Naive thymus-derived CD8-positive, alpha-beta T cell (primary cell): ENCODE results near the gene SLC6A1. TPM values are rescaled to one million over a fixed set of nuclear protein-coding genes. Genes with fewer than 3 reads are reported as not detected.
A peak's percentile ranks its signal among the peaks of the same experiment; 100 is the strongest.
"Not testable (repeated sequence)": the region's sequence is repeated elsewhere in the genome, so short reads cannot be mapped to it uniquely, and the experiment has no call there.

ENCODE experiments used
- ATAC-seq, 2 donors: fragments of 150-1000 bp; cut with Tn5 transposase in 1 of 2; sonication (Bioruptor Pico), chemical (Tn5 transposase) in 1 of 2; 1 replicate in 1 of 2; 2 replicates in 1 of 2; pipeline ENCODE4 v1.10.0; 2021; ENCODE audit warnings: mild to moderate bottlenecking in 2 of 2, moderate library complexity in 2 of 2
- POLR2A ChIA-PET: fragments of 350-600 bp; sonication (Branson Sonifier 250); formaldehyde crosslinking; loops from one replicate; lab custom pipeline; 2021; ENCODE audit warnings: antibody characterized with exemption; lab: Charles Lee
- DNase-seq, 10 donors: peaks; one replicate each; pipeline versions ENCODE4 v3.0.0 to v3.0.0-alpha.2; 2020 to 2022
- H3K27ac Mint-ChIP-seq, 10 donors: one replicate each; pipeline ENCODE4 v1.8.0; 2020 to 2022; ENCODE audit warnings: mild to moderate bottlenecking in 10 of 10, mixed read lengths in 10 of 10, moderate library complexity in 4 of 10, inconsistent platforms in 1 of 10
- H3K27me3 Mint-ChIP-seq, 5 donors: one replicate each; pipeline ENCODE4 v1.8.0; 2021 to 2022; ENCODE audit warnings: mixed read lengths in 5 of 5
- H3K36me3 Mint-ChIP-seq, 3 donors: one replicate each; pipeline ENCODE4 v1.8.0; 2020 to 2022; ENCODE audit warnings: mixed read lengths in 3 of 3, mild to moderate bottlenecking in 2 of 3, inconsistent platforms in 1 of 3
- H3K4me1 Mint-ChIP-seq, 4 donors: one replicate each; pipeline ENCODE4 v1.8.0; 2021 to 2022; ENCODE audit warnings: mixed read lengths in 4 of 4
- H3K4me3 Mint-ChIP-seq, 10 donors: one replicate each; pipeline ENCODE4 v1.8.0; 2020 to 2022; ENCODE audit warnings: mild to moderate bottlenecking in 10 of 10, mixed read lengths in 10 of 10, moderate library complexity in 6 of 10, inconsistent platforms in 1 of 10
- H3K9me3 Mint-ChIP-seq, 9 donors: one replicate each; pipeline ENCODE4 v1.8.0; 2020 to 2022; ENCODE audit warnings: mixed read lengths in 9 of 9, mild to moderate bottlenecking in 3 of 9, inconsistent platforms in 1 of 9, moderate library complexity in 1 of 9
- polyA plus RNA-seq, 3 donors: library from polyadenylated mRNA; unstranded; fragments of 300-500 nt; fragmentation: Illumina TruSeq; gene quantifications; one replicate each; pipeline ENCODE4 v1.2.3, GENCODE V29; 2021
- total RNA-seq, 8 experiments: library from RNA in 2 of 8; stranded (reverse) in 2 of 8; gene quantifications; one replicate each; pipeline ENCODE4 v1.2.3 and lab custom pipeline; 2021 to 2026

The SLC6A1 gene
- total and polyA plus RNA-seq, 5 experiments from 2014 or later = not detected

DNA sequence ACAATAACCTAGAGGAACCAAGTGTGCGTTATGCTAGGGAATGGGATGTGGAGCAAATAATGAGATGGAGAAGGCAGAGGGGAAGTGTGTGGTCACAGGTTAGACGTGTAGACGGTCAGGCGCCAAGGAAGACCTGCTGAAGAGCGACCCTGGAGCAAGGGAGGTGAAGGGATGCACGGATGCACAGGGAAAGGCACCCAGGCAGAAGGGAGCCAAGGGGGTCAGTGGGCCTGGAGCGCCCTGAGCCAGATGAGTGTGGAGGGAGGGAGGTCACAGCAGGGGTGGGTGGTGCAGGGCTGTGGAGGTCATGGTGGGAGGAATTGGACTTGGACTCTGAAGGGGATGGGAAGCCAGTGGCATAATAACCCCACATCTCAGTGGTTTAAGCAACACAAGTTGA is 70.2 kb downstream of the SLC6A1 start:
- POLR2A ChIA-PET = no interaction called here
- no peak overlapping the region for H3K4me3 Mint-ChIP-seq
- H3K36me3 Mint-ChIP-seq = no peaks in the 10 kb centered on the region
- peak overlapping the region in 1 of 10 donors; percentile 35 for H3K27ac Mint-ChIP-seq
- H3K27me3 Mint-ChIP-seq = peaks cover 9 to 27% (median 12%) of the 10 kb centered on the region in 5 donors
- DNase-seq (no peak), ATAC-seq (no peak)
- peaks cover 0 to 3% (median 1%) of the 10 kb centered on the region in 4 donors for H3K4me1 Mint-ChIP-seq
- peaks cover 0 to 8% (median 0%) of the 10 kb centered on the region in 9 donors for H3K9me3 Mint-ChIP-seq

GRCh38 chr3:11071096-11071755 is 78.7 kb downstream of the SLC6A1 start:
- DNase-seq (no peak), ATAC-seq (no peak)
- no peak overlapping the region for H3K27ac Mint-ChIP-seq
- peaks cover 4 to 40% (median 16%) of the 10 kb centered on the region in 5 donors for H3K27me3 Mint-ChIP-seq
- H3K36me3 Mint-ChIP-seq = no peaks in the 10 kb centered on the region
- H3K9me3 Mint-ChIP-seq = peaks cover 0 to 7% (median 2%) of the 10 kb centered on the region in 9 donors
- no peaks in the 10 kb centered on the region for H3K4me1 Mint-ChIP-seq
- H3K4me3 Mint-ChIP-seq = no peak overlapping the region
- POLR2A ChIA-PET = no interaction called here

GRCh38 chr3:11072631-11073030 is 80.1 kb downstream of the SLC6A1 start:
- Mint-ChIP-seq H3K27ac (no peak overlapping the region), H3K4me3 (no peak overlapping the region), H3K27me3 (peaks cover 4 to 40% (median 16%) of the 10 kb centered on the region in 5 donors), H3K4me1 (no peaks in the 10 kb centered on the region), H3K9me3 (peaks cover 0 to 7% (median 2%) of the 10 kb centered on the region in 9 donors), H3K36me3 (no peaks in the 10 kb centered on the region)
- DNase-seq (no peak), ATAC-seq (no peak)
- POLR2A ChIA-PET = no interaction called here

DNA sequence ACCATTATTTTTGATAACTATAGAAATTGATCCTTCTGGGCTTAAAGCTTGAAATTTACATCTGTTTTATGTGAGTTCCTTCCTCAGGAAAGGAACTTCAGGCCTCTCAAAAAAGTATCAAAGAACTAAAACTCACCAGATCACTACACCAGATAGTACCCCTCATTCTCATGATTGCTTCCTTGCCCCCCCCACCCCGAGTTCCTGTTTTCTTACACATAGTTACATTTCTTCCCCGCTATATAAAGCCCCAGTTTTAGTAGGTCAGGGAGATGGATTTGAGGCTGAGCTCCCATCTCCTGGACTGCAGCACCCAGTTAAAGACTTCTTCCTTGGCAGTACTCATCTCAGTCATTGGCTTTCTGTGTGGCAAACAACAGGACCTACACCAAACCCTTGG is 81.5 kb downstream of the SLC6A1 start:
- H3K27me3 Mint-ChIP-seq = peaks cover 4 to 36% (median 14%) of the 10 kb centered on the region in 5 donors
- no peaks in the 10 kb centered on the region for H3K36me3 Mint-ChIP-seq
- no peak for DNase-seq
- H3K9me3 Mint-ChIP-seq = peaks cover 0 to 5% (median 0%) of the 10 kb centered on the region in 9 donors
- ATAC-seq = no peak
- H3K27ac Mint-ChIP-seq = no peak overlapping the region
- POLR2A ChIA-PET = no interaction called here
- H3K4me3 Mint-ChIP-seq = no peak overlapping the region
- H3K4me1 Mint-ChIP-seq = no peaks in the 10 kb centered on the region

DNA sequence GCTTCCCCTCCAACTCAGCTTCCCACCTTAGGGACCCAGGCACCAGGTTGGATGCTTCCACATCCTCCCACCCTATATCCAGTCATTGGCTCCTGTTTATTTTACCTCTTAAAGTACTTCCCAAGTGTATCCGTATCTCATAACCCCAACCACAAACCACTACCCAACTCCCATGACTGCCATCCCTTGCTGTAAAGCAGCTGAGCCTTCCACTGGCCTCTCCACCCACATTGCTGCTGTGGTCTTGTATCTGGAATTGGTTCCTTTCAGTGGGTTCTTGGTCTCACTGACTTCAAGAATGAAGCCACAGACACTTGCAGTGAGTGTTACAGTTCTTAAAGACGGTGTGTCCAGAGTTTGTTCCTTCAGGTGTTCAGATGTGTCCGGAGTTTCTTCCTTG is 81.9 kb downstream of the SLC6A1 start:
- peaks cover 0 to 5% (median 0%) of the 10 kb centered on the region in 9 donors for H3K9me3 Mint-ChIP-seq
- H3K27me3 Mint-ChIP-seq = peaks cover 4 to 37% (median 14%) of the 10 kb centered on the region in 5 donors
- H3K4me3 Mint-ChIP-seq = no peak overlapping the region
- peaks cover 0 to under 1% (median 0%) of the 10 kb centered on the region in 4 donors for H3K4me1 Mint-ChIP-seq
- no peak overlapping the region for H3K27ac Mint-ChIP-seq
- ATAC-seq (no peak), DNase-seq (no peak)
- POLR2A ChIA-PET = no interaction called here
- no peaks in the 10 kb centered on the region for H3K36me3 Mint-ChIP-seq

DNA sequence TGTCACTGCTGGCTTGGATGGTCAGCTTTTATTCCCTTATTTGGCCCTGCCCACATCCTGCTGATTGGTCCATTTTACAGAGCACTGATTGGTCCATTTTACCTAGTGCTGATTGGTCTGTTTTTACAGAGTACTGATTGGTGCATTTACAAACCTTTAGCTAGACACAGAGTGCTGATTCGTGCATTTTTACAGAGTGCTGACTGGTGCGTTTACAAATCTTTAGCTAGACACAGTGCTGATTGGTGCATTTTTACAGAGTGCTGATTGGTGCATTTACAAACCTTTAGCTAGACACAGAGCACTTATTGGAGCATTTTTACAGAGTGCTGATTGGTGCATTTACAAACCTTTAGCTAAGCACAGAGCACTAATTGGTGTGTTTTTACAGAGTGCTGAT is 82.6 kb downstream of the SLC6A1 start:
- ATAC-seq, POLR2A ChIA-PET, H3K9me3 Mint-ChIP-seq, H3K36me3 Mint-ChIP-seq, H3K27ac Mint-ChIP-seq, H3K4me1 Mint-ChIP-seq, DNase-seq, H3K4me3 Mint-ChIP-seq: not testable (repeated sequence)
- H3K27me3 Mint-ChIP-seq = peaks cover 4 to 37% (median 14%) of the 10 kb centered on the region in 5 donors

- Mint-ChIP-seq H3K36me3 (no peaks in the 10 kb centered on the region), H3K4me3 (no peak overlapping the region)
Measured at GRCh38 chr3:11076711-11077110, 84.2 kb downstream of the SLC6A1 start.

GRCh38 chr3:11077466-11077865 is 84.9 kb downstream of the SLC6A1 start:
- POLR2A ChIA-PET = no interaction called here
- peaks cover 0 to 5% (median 0%) of the 10 kb centered on the region in 9 donors for H3K9me3 Mint-ChIP-seq

More at GRCh38 chr3:11076711-11077110, 84.2 kb downstream of the SLC6A1 start:
- Mint-ChIP-seq H3K9me3 (peaks cover 0 to 5% (median 0%) of the 10 kb centered on the region in 9 donors), H3K27me3 (peaks cover 4 to 37% (median 22%) of the 10 kb centered on the region in 5 donors), H3K4me1 (peaks cover 0 to 2% (median under 1%) of the 10 kb centered on the region in 4 donors), H3K27ac (no peak overlapping the region)
- DNase-seq = no peak
- POLR2A ChIA-PET = no interaction called here
- no peak for ATAC-seq

GRCh38 chr3:11078826-11079515 is 86.4 kb downstream of the SLC6A1 start:
- Mint-ChIP-seq H3K36me3 (no peaks in the 10 kb centered on the region), H3K27ac (no peak overlapping the region), H3K4me3 (no peak overlapping the region), H3K9me3 (peaks cover 0 to 3% (median 0%) of the 10 kb centered on the region in 9 donors), H3K4me1 (peaks cover 0 to 2% (median under 1%) of the 10 kb centered on the region in 4 donors), H3K27me3 (peaks cover 4 to 28% (median 20%) of the 10 kb centered on the region in 5 donors)
- POLR2A ChIA-PET = no interaction called here
- ATAC-seq (no peak), DNase-seq (no peak)

More at GRCh38 chr3:11077466-11077865, 84.9 kb downstream of the SLC6A1 start:
- H3K27me3 Mint-ChIP-seq = peaks cover 4 to 37% (median 24%) of the 10 kb centered on the region in 5 donors
- H3K4me3 Mint-ChIP-seq = no peak overlapping the region
- H3K36me3 Mint-ChIP-seq = no peaks in the 10 kb centered on the region
- ATAC-seq (no peak), DNase-seq (no peak)
- no peak overlapping the region for H3K27ac Mint-ChIP-seq
- H3K4me1 Mint-ChIP-seq = peaks cover 0 to 2% (median under 1%) of the 10 kb centered on the region in 4 donors

DNA sequence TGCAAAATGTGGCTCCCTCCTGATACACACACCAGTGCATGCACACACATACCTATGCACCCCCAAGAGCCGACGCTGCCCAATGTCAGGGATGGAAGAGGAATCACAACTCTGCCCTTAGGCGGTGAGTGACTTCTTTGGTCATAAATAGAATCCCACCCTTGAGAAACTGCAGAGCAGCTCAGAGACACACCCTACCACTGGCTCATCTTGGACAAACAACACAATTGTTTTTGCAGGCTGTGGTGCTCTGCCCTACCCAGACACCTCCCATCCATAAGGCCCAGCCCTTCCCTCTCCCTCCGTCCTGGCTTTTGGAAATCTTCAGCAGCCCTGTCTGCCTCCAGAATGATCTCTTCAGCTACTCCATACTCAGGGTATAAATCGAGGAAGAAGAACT is 87.9 kb downstream of the SLC6A1 start:
- no peak overlapping the region for H3K4me3 Mint-ChIP-seq
- ATAC-seq (no peak), DNase-seq (no peak)
- H3K9me3 Mint-ChIP-seq = peaks cover 0 to 3% (median 0%) of the 10 kb centered on the region in 9 donors
- no peaks in the 10 kb centered on the region for H3K36me3 Mint-ChIP-seq
- H3K4me1 Mint-ChIP-seq = peaks cover 0 to 2% (median under 1%) of the 10 kb centered on the region in 4 donors
- POLR2A ChIA-PET = no interaction called here
- no peak overlapping the region for H3K27ac Mint-ChIP-seq
- peaks cover 3 to 19% (median 7%) of the 10 kb centered on the region in 5 donors for H3K27me3 Mint-ChIP-seq

- Mint-ChIP-seq H3K27me3 (peaks cover 0 to 12% (median 1%) of the 10 kb centered on the region in 5 donors), H3K36me3 (no peaks in the 10 kb centered on the region), H3K27ac (no peak overlapping the region), H3K4me3 (no peak overlapping the region), H3K4me1 (peaks cover 0 to 2% (median under 1%) of the 10 kb centered on the region in 4 donors), H3K9me3 (no peaks in the 10 kb centered on the region)
- DNase-seq (no peak), ATAC-seq (no peak)
- POLR2A ChIA-PET = no interaction called here
Measured at GRCh38 chr3:11084098-11084497, 91.5 kb downstream of the SLC6A1 start.

- Mint-ChIP-seq H3K36me3 (no peaks in the 10 kb centered on the region), H3K9me3 (no peaks in the 10 kb centered on the region), H3K27ac (no peak overlapping the region), H3K4me1 (peaks cover 0 to 1% (median 0%) of the 10 kb centered on the region in 4 donors), H3K4me3 (no peak overlapping the region), H3K27me3 (peaks cover 0 to 12% (median 1%) of the 10 kb centered on the region in 5 donors)
- DNase-seq (no peak), ATAC-seq (no peak)
- POLR2A ChIA-PET = no interaction called here
Measured at GRCh38 chr3:11084677-11085076, 92.1 kb downstream of the SLC6A1 start.
